Measurements from ENCODE around the gene TMIGD2.
A peak's percentile ranks its signal among the peaks of the same experiment; 100 is the strongest.

Gene TMIGD2

GRCh38 chr19:4304538-4305256 lies 2.5 kb upstream of the TMIGD2 start, which contains the start of gene FSD1:
TSS of gene FSD1 (plus strand) at chr19:4304598. CDS start at chr19:4304747, 149 bp downstream.
- TF ChIP-seq CTCF (IDR thresholded peaks at IDR 0.05; ENCODE audit: low read length, missing control alignments), result no peak
- DNase-seq (ENCODE audit: low read depth), result peak; percentile 61
- H3K4me3 ChIP-seq (replicated peaks; ENCODE audit: low read depth, low read length), result peak within 1 kb of the TSS; percentile 48

DNA sequence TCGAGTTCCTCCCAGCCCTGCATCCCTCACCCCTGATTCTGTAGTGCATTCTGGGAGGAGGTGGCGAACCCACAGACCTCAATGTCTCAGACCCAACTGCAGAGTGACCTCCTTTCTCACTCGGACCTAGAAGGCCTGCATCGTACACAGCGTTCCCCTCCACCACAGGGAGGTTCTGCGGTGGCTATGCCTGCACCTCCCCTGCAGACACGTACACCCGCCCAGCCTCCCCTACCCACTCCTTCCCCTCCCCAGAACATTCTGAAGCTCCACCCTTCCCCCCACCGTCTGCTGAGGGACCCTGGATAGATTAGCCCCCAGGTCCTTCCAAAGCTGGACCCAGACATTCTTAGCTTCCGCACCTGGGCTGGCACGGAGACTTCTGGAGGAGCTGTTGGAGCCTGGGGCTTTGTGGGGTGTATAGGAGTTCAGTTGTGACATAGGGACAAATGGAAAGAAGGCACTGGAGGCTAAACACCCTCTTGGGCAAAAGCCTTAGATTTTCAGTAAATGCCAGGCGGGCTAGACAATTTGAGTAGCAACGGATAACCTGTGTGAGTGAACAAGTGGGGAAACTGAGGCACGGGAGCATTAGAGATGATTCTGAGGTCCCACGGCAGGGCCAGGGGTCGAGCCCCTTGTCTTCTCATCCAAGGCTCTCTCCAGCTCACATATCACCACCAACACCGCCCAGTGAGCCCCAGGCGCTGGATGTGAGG lies 1.8 kb upstream of the TMIGD2 start:
- no peak for DNase-seq (ENCODE audit: low read depth)
- TF ChIP-seq CTCF (IDR thresholded peaks at IDR 0.05; ENCODE audit: low read length, missing control alignments), result no peak
- H3K4me3 ChIP-seq (replicated peaks; ENCODE audit: low read depth, low read length), result no peak overlapping the region

GRCh38 chr19:4301590-4302242 lies 473 bp downstream of the TMIGD2 start:
- no peak for DNase-seq (ENCODE audit: low read depth)
- H3K4me3 ChIP-seq (replicated peaks; ENCODE audit: low read depth, low read length), result no peak overlapping the region
- TF ChIP-seq CTCF (IDR thresholded peaks at IDR 0.05; ENCODE audit: low read length, missing control alignments), result no peak

- H3K4me3 ChIP-seq (replicated peaks; ENCODE audit: low read depth, low read length), result no peak overlapping the region
- TF ChIP-seq CTCF (IDR thresholded peaks at IDR 0.05; ENCODE audit: low read length, missing control alignments), result no peak
- DNase-seq (ENCODE audit: low read depth), result no peak
Observed at GRCh38 chr19:4300589-4300988, 1.6 kb downstream of the TMIGD2 start.

GRCh38 chr19:4298810-4299550 lies 3.2 kb downstream of the TMIGD2 start:
- TF ChIP-seq CTCF (IDR thresholded peaks at IDR 0.05; ENCODE audit: low read length, missing control alignments), result no peak
- H3K4me3 ChIP-seq (replicated peaks; ENCODE audit: low read depth, low read length), result no peak overlapping the region

GRCh38 chr19:4297901-4298809 lies 4.0 kb downstream of the TMIGD2 start:
- H3K4me3 ChIP-seq (replicated peaks; ENCODE audit: low read depth, low read length), result no peak overlapping the region
- TF ChIP-seq CTCF (IDR thresholded peaks at IDR 0.05; ENCODE audit: low read length, missing control alignments), result no peak
- DNase-seq (ENCODE audit: low read depth), result no peak

More at GRCh38 chr19:4298810-4299550, 3.2 kb downstream of the TMIGD2 start:
- no peak for DNase-seq (ENCODE audit: low read depth)
